K562 (cell line): Measurements from ENCODE around the gene LST1. TPM values are rescaled to one million over a fixed set of nuclear protein-coding genes. Genes with fewer than 3 reads are reported as not detected.
A peak's percentile ranks its signal among the peaks of the same experiment; 100 is the strongest.

ENCODE experiments used
- ATAC-seq: fragments of 200-7000 bp; cut with Tn5 transposase; 3 replicates; pipeline ENCODE4 v1.9.1; 2020; ENCODE audit warnings: moderate library complexity
- BruUV-seq: library from RNA; stranded (reverse); fragments of 400-500 nt; replicated peaks from 2 replicates; lab custom pipeline; 2021; lab: Mats Ljungman, UMichigan
- CTCF ChIA-PET: fragments of 300-600 bp; formaldehyde crosslinking; extraction: SDS; loops from one replicate; lab custom pipeline; 2021; ENCODE audit warnings: low intra/inter-chr PET ratio; lab: Yijun Ruan, JAX
- POLR2A ChIA-PET: fragments of 300-600, 350-650 bp; sonication (Branson Sonifier 250); formaldehyde crosslinking; extraction: SDS; loops from one replicate; lab custom pipeline; 2021; ENCODE audit warnings: antibody characterized with exemption, inconsistent platforms; lab: Yijun Ruan, JAX
- DNase-seq, 4 experiments: peaks; one replicate each; pipeline versions ENCODE4 v3.0.0 to v3.0.0-alpha.2; 2011 to 2018; ENCODE audit warnings: low spot score in 3 of 4, mixed read lengths in 3 of 4; ENCODE audit errors: extremely low read depth in 1 of 4
- FAIRE-seq: peaks from 2 replicates; lab custom pipeline; 2011; peaks lifted over from hg19 to GRCh38; lab: Jason Lieb, UNC
- H2AFZ ChIP-seq: 2 replicates; pipeline ENCODE4 v1.6.0; 2011; ENCODE audit warnings: low read depth, low read length, control low read depth, inconsistent platforms
- H3K27ac ChIP-seq: fragments of 200-600 bp; 3 replicates; pipeline ENCODE4 v1.8.0; 2011; ENCODE audit warnings: low read depth, mild to moderate bottlenecking, control low read depth, inconsistent platforms, low read length, moderate library complexity, mixed read lengths; ENCODE audit errors: extremely low read depth
- H3K27me3 ChIP-seq, 2 experiments: fragments of 300-600 bp in 1 of 2; 2 replicates in 1 of 2; 3 replicates in 1 of 2; pipeline versions ENCODE4 v1.6.0 to v1.8.0; 2011; ENCODE audit warnings: inconsistent platforms in 2 of 2, low read length in 2 of 2, mild to moderate bottlenecking in 1 of 2, mixed read lengths in 1 of 2, moderate library complexity in 1 of 2; ENCODE audit not compliant: control insufficient read depth in 2 of 2, insufficient read depth in 2 of 2
- H3K36me3 ChIP-seq: fragments of 300-600 bp; 3 replicates; pipeline ENCODE4 v1.8.0; 2011; ENCODE audit warnings: mild to moderate bottlenecking, low read length, inconsistent platforms; ENCODE audit not compliant: control insufficient read depth, insufficient read depth
- H3K4me1 ChIP-seq, 2 experiments: fragments of 200-600 bp in 1 of 2; replicated peaks in 1 of 2; 2 replicates in 1 of 2; 3 replicates in 1 of 2; pipeline versions ENCODE4 v1.5.1 to v1.8.0; 2011; ENCODE audit warnings: inconsistent platforms in 2 of 2, low read length in 2 of 2, mild to moderate bottlenecking in 1 of 2, mixed read lengths in 1 of 2, moderate library complexity in 1 of 2; ENCODE audit not compliant: control insufficient read depth in 2 of 2, insufficient read depth in 2 of 2
- H3K4me2 ChIP-seq: 2 replicates; pipeline ENCODE4 v1.6.1; 2011; ENCODE audit warnings: low read length, control low read depth, inconsistent platforms, mixed read lengths; ENCODE audit not compliant: insufficient read depth
- H3K4me3 ChIP-seq: fragments of 200-600 bp; sonication (generic), shearing (Covaris generic); 2 replicates; pipeline ENCODE4 v1.5.1; 2016; ENCODE audit warnings: control low read depth, inconsistent platforms
- H3K79me2 ChIP-seq: fragments of 200-600 bp; 3 replicates; pipeline ENCODE4 v1.8.0; 2011; ENCODE audit warnings: low read length, inconsistent platforms; ENCODE audit not compliant: control insufficient read depth, insufficient read depth
- H3K9ac ChIP-seq, 2 experiments: 2 replicates each; pipeline versions ENCODE4 v1.6.0 to v1.6.1; 2011; ENCODE audit warnings: low read depth in 2 of 2, low read length in 2 of 2, control low read depth in 1 of 2, inconsistent platforms in 1 of 2, mild to moderate bottlenecking in 1 of 2, mixed read lengths in 1 of 2; ENCODE audit not compliant: insufficient read depth in 1 of 2
- H3K9me1 ChIP-seq: one replicate; pipeline ENCODE4 v1.6.0; 2011; ENCODE audit warnings: inconsistent platforms, mild to moderate bottlenecking, low read length, moderate library complexity; ENCODE audit not compliant: control insufficient read depth, insufficient read depth
- H3K9me3 ChIP-seq: replicated peaks from 2 replicates; pipeline ENCODE4 v1.5.1; 2011; ENCODE audit warnings: low read depth, low read length, inconsistent platforms; ENCODE audit not compliant: control insufficient read depth, insufficient read depth
- H4K20me1 ChIP-seq: replicated peaks from 2 replicates; pipeline ENCODE4 v1.6.1; 2011; ENCODE audit warnings: low read length, inconsistent platforms, mixed read lengths; ENCODE audit not compliant: control insufficient read depth, insufficient read depth
- DEAF1 ChIP-seq: fragments of 450-650 bp; formaldehyde crosslinking; IDR thresholded peaks from 2 replicates; pipeline ENCODE4 v1.4.0; 2020; ENCODE audit warnings: mild to moderate bottlenecking, moderate library complexity
- HDAC2 ChIP-seq: fragments of 450-650 bp; IDR thresholded peaks from 2 replicates; pipeline ENCODE4 v1.6.1; 2016; ENCODE audit warnings: mild to moderate bottlenecking
- HEY1 ChIP-seq: fragments of 250-450 bp; sonication (Bioruptor Pico); IDR thresholded peaks from 2 replicates; pipeline ENCODE4 v1.5.0; 2020; ENCODE audit warnings: mild to moderate bottlenecking, moderate library complexity, borderline replicate concordance
- MAFF ChIP-seq: IDR thresholded peaks from 2 replicates; pipeline ENCODE4 v1.6.1; 2012; ENCODE audit warnings: low read length, improper control_type of control experiment
- NR3C1 ChIP-seq: sonication (generic); formaldehyde crosslinking; IDR thresholded peaks from 2 replicates; pipeline ENCODE4 v1.8.1; 2022; ENCODE audit warnings: missing genetic modification reagents
- PCBP1 ChIP-seq: fragments of 200-400 bp; formaldehyde crosslinking; IDR thresholded peaks from 2 replicates; pipeline ENCODE4 v1.6.1; 2018; ENCODE audit warnings: mild to moderate bottlenecking, low read depth, low read length; ENCODE audit not compliant: poor library complexity, severe bottlenecking
- PHF20 ChIP-seq: fragments of 450-650 bp; IDR thresholded peaks from 2 replicates; pipeline ENCODE4 v1.6.1; 2018; ENCODE audit not compliant: partially characterized antibody
- SOX6 ChIP-seq: fragments of 450-650 bp; IDR thresholded peaks from 2 replicates; pipeline ENCODE4 v1.6.1; 2014; ENCODE audit warnings: mild to moderate bottlenecking
- TAF15 ChIP-seq: fragments of 200-400 bp; formaldehyde crosslinking; IDR thresholded peaks from 2 replicates; pipeline ENCODE4 v1.6.1; 2017; ENCODE audit warnings: mild to moderate bottlenecking, low read depth, low read length, moderate library complexity
- ZKSCAN1 ChIP-seq: fragments of 150-350 bp; IDR thresholded peaks from 2 replicates; pipeline ENCODE4 v1.6.1; 2016; ENCODE audit warnings: low read depth, low read length
- ZNF12 ChIP-seq: sonication (generic); formaldehyde crosslinking; IDR thresholded peaks from 2 replicates; pipeline ENCODE4 v1.4.0; 2020; ENCODE audit warnings: mild to moderate bottlenecking, missing genetic modification reagents
- ZNF124 ChIP-seq: sonication (generic); formaldehyde crosslinking; IDR thresholded peaks from 2 replicates; pipeline ENCODE4 v1.8.1; 2022; ENCODE audit warnings: missing genetic modification reagents
- ZNF263 ChIP-seq: sonication (generic); formaldehyde crosslinking; IDR thresholded peaks from 2 replicates; pipeline ENCODE4 v1.8.0; 2022; ENCODE audit warnings: mild to moderate bottlenecking, missing genetic modification reagents, borderline replicate concordance
- ZNF507 ChIP-seq: conservative IDR thresholded peaks from 2 replicates; pipeline ENCODE4 v1.6.1; 2017; ENCODE audit warnings: missing genetic modification characterization, missing compliant biosample characterization
- WGBS: fragments of 100-300 bp; shearing (Covaris generic); methylation state at CpG from one replicate; pipeline ENCODE4 v1.1.6; 2016; ENCODE audit warnings: low coverage, mixed read lengths; ENCODE audit not compliant: insufficient coverage; ENCODE audit errors: missing lambda C conversion rate; 5-methylcytosine and 5-hydroxymethylcytosine counted together
- in situ Hi-C: fragments of 300-500 bp; cut with MboI; formaldehyde crosslinking; loops from 4 replicates; pipeline ENCODE4 v1.15.0; 2018; ENCODE audit warnings: inconsistent platforms, mixed read lengths
- intact Hi-C: fragments of 100-400 bp; cut with micrococcal nuclease; formaldehyde crosslinking; loops from 2 replicates; pipeline ENCODE4 v1.14.2; 2022
- polyA plus RNA-seq, 8 experiments: library from polyadenylated mRNA; depleted of rRNA in 4 of 8; stranded (reverse) in 5 of 8; unstranded in 3 of 8; fragments of >200 nt; fragmentation: Nextera tagmentation in 2 of 8; fragmentation: Illumina TruSeq in 1 of 8; extraction: Ambion mirVana in 2 of 8; extraction: Trizol in 1 of 8; gene quantifications; 2 replicates each; pipeline versions ENCODE4 v1.2.1 to v1.2.3, GENCODE V29; 2011 to 2014; ENCODE audit warnings: inconsistent platforms in 1 of 8, missing spikeins in 1 of 8
- total RNA-seq, 7 experiments: library from RNA; depleted of rRNA in 6 of 7; stranded (reverse); fragments of >200 nt in 6 of 7; fragmentation: Illumina TruSeq in 2 of 7; extraction: Trizol in 2 of 7; gene quantifications; 2 replicates each; pipeline versions ENCODE4 v1.2.1 to v1.2.3, GENCODE V29; 2011 to 2021; ENCODE audit warnings: low replicate concordance in 1 of 7
- TF ChIP-seq, protein P1 (sequence below): sonication (generic); formaldehyde crosslinking; IDR thresholded peaks from 2 replicates; pipeline ENCODE4 v1.8.0; 2023; ENCODE audit warnings: mild to moderate bottlenecking, missing genetic modification reagents

The LST1 gene
- total and polyA plus RNA-seq, 9 of the 15 experiments (the other 6 are each of a cell fraction or from before 2014, with no cell fraction given): 0.82 to 7.8 (median 1.7) TPM

DNA sequence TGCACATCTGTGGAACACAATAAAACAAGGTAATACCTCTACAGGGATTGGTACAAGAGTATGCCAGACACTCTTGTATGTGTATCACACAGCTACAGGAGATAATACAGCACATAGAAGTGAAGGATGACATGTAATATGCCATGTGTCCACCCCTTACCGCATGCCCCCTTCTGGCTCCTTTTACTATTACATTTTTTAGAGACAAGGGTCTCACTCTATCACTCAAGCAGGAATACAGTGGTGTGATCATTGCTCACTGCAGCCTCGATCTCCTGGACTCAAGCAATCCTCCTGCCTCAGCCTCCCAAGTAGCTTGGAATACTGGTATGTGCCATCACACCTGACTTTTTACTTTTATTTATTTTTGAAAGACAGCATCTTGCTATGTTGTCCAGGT lies 10.9 kb downstream of the LST1 start (continued):
- peak; percentile 39; the same call in 1 of the 2 replicates for TF ChIP-seq DEAF1
- TF ChIP-seq PHF20: no peak
- TF ChIP-seq NR3C1: no peak
- no peak for TF ChIP-seq ZNF124
- TF ChIP-seq ZNF507 (tag): no peak
- no peak for TF ChIP-seq PCBP1
- TF ChIP-seq HDAC2: 0 out of 2 replicates have a peak, but pooled peaks have one; percentile 38
- TF ChIP-seq ZNF12 (CRISPR knock-in tag): no peak
- TF ChIP-seq ZNF263 (CRISPR knock-in tag): no peak
- TF ChIP-seq TAF15: no peak

DNA sequence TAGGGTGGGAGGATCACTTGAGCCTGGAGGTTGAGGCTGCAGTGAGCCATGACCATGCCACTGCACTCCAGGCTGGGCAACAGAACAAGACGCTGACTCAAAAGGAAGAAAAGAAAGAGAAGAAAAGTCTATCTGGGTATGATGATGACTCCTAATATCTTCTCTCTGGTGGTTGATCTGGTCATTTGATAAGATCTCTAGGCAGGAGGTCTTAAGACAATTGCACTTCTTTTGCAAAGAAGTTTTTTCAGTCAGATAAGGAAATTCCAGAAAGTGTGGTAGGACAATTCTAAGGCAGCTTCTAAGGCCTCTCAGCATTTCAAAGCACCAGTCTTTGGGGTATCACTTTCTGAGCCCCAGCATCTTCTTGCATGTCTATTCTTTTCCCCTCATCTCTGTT lies 21.2 kb downstream of the LST1 start:
- TF ChIP-seq MAFF (no peak), SOX6 (peak; percentile 59; the same call in 1 of the 2 replicates), ZKSCAN1 (no peak), HEY1 (CRISPR knock-in tag) (no peak)
- TF ChIP-seq, protein P1, sequence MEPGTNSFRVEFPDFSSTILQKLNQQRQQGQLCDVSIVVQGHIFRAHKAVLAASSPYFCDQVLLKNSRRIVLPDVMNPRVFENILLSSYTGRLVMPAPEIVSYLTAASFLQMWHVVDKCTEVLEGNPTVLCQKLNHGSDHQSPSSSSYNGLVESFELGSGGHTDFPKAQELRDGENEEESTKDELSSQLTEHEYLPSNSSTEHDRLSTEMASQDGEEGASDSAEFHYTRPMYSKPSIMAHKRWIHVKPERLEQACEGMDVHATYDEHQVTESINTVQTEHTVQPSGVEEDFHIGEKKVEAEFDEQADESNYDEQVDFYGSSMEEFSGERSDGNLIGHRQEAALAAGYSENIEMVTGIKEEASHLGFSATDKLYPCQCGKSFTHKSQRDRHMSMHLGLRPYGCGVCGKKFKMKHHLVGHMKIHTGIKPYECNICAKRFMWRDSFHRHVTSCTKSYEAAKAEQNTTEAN: no peak
- no peaks in the 10 kb centered on the region for H3K9me1 ChIP-seq
- H3K4me1 ChIP-seq: peaks cover 8 to 14% of the 10 kb centered on the region in 2 experiments; a peak in 4 of 5 replicates
- POLR2A ChIA-PET: interaction anchor here (0.6 to 1.4 kb wide), 6 partner anchors 20 to 1664 kb away, joined by 3 to 5 read pairs (median 3); partner anchors contain the start of genes ABHD16A, DDX39B, RPS18 and VPS52
- H4K20me1 ChIP-seq: no peaks in the 10 kb centered on the region
- no peaks in the 10 kb centered on the region for H3K9me3 ChIP-seq
- no TSS peak for BruUV-seq
- ATAC-seq (no peak), DNase-seq (no peak), FAIRE-seq (no peak)
- in situ Hi-C loops (no loop called here), intact Hi-C loops (no loop called here)
- no peaks in the 10 kb centered on the region for H3K36me3 ChIP-seq
- H3K79me2 ChIP-seq: no peaks in the 10 kb centered on the region
- H3K27ac ChIP-seq: no peak overlapping the region
- peak overlapping the region; percentile 13; the same call in 1 of the 2 replicates for H2AFZ ChIP-seq
- CTCF ChIA-PET: no interaction called here
- H3K27me3 ChIP-seq: no peaks in the 10 kb centered on the region
- H3K4me2 ChIP-seq: no peak overlapping the region
- H3K9ac ChIP-seq: no peak overlapping the region
- H3K4me3 ChIP-seq: no peak overlapping the region
- WGBS: 29% methylated on average over 1 of the region's 1 CpG
